NB4 (cell line): Measurements from ENCODE around the gene ASCL3.

ENCODE experiments used
- CTCF ChIP-seq: IDR thresholded peaks from one replicate; pipeline ENCODE4 v1.5.1; 2012; ENCODE audit warnings: low read depth, low read length
- MYC ChIP-seq: IDR thresholded peaks from 2 replicates; pipeline ENCODE4 v1.6.1; 2011; ENCODE audit warnings: low read depth, low read length
- POLR2A ChIP-seq: IDR thresholded peaks from 2 replicates; pipeline ENCODE4 v1.6.1; 2011; ENCODE audit warnings: mild to moderate bottlenecking; ENCODE audit not compliant: insufficient read length; ENCODE audit errors: extremely low read depth

- TF ChIP-seq CTCF (no peak), POLR2A (no peak), MYC (no peak)
These were observed 17.1 kb downstream of the ASCL3 start for GRCh38 chr11:8925711-8926110.
